ENCODE measurements around the gene DCDC2B.
"Not testable (repeated sequence)": the region's sequence is repeated elsewhere in the genome, so short reads cannot be mapped to it uniquely, and the experiment has no call there.

Gene DCDC2B

DNA sequence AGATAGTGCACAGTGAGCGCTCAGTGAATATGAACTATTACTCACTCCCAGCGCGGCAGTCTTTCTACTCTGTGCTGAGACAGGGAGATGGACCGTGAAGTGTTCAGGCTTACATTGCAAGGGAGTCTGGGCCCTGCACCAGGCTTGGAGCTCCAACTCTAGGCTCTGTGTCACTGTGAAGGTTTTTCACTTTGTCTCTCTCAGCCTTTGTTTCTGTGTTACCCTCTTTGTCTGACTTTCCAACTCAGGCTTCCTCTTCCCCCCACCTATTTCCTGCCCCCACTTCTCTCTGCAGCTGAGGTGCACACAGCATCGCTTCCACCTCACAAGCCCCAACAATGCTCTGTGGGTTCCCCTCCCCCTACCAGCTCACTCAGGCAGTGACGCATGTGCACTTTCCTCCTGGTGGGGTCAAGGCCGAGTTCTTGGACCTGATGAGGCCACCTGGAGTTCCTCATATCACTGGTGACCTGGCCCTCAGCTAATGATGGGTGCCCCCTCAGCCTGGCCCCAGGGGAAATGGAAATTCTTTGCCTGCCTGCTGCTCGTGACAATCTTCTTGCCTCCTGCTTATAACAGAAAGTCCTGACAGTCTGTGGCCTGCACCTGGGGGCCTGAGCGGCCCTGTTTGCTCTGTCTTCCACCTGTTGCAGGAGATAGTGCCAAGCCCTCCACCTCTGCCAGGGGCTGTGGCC, 41.1 kb downstream of the DCDC2B start:
- no peak for DNase-seq
- intact Hi-C loops (cut with DNase I): no loop called here

DNA sequence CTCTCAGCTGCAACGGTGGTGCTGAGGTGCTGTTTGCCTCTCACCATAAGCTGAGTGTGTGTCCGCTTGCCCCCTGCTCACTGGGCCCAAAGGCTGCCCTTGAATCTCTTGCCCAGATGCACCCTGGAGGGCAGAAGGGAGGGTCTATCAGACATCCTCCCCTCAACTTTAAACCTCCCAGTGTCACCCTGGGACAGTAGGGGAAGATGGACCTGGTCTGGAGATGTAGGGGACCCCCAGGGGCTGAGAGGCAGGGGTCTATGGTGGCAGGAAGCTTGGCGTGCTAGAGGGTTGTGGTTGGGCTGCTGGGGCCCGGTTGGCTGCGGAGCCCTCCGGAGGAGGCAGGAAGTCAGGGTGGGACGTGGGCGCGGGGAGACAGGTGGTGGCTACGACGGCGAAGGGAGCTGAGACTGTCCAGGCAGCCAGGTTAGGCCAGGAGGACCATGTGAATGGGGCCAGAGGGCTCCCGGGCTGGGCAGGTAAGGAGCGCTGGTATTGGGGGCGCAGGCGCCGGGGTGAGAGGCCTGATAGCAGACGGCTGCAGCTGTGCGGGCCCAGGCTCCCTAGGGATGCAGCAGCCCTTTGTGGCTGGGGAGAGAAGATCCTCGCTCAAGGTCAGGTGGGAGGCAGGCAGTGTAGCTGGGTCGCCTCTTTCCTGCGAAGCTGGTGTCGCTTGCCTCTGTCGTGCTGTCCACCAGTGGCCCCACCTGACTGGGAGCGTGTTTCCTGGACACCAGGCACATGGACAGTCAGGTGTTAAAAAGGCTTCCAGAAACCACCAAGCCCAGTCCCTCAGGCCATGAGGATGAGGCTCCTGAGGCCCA, 42.2 kb downstream of the DCDC2B start, which contains the start of gene LCK:
TSS of gene LCK (plus strand) at position 373 of the 824 bp plus-strand sequence. CDS start 23,065 bp downstream, outside the sequence.
- intact Hi-C loops (cut with DNase I): no loop called here
- DNase-seq: no peak

DNA sequence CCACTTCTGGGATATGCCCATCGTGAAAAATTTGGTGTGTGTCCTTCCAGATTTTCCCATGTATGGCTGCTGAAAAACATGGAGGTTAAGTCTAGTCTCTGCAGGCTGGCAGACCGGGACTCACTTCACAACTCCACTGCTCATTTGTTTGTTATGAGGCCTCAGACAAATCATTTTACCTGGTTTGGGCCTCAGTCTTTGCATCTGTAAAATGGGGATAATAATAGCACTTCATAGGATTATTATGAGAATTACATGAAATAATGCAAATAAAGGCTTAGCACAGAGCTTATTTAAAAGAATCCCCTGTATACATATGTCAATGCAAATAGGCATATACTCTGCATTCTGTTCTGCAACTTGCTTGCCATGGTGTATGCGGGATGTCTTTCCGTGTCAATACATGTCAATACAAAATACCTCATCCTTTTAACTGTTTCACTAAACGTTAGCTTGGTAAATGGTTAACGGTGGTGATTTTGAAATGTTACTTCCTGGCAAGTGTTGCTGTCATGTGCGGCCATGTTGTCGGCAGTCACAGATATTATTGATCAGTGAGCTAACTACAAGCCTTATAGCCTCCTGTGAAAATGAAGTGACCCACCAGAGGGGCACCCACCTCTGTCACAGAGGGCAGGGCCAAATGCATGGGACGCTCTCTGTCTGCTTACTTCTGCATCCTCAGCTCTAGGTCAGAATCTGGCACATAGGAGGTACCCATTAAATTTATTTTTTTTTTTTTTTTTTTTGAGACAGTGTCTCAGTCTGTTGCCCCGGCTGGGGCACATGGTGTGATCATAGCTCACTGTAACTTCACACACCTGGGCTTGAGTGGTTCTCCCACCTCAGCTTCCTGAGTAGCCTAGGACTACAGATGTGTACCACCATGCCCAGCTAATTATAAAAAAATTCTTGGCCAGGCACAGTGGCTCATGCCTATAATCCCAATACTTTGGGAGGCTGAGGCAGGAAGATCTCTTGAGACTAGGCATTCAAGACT, 46.5 kb downstream of the DCDC2B start:
- intact Hi-C loops (cut with DNase I): no loop called here
- no peak for DNase-seq

GRCh38 chr1:32256473-32257226, 47.8 kb downstream of the DCDC2B start:
- intact Hi-C loops (cut with DNase I): no loop called here
- DNase-seq: no peak

GRCh38 chr1:32257227-32257508, 48.3 kb downstream of the DCDC2B start:
- intact Hi-C loops (cut with DNase I): no loop called here
- DNase-seq: no peak

DNA sequence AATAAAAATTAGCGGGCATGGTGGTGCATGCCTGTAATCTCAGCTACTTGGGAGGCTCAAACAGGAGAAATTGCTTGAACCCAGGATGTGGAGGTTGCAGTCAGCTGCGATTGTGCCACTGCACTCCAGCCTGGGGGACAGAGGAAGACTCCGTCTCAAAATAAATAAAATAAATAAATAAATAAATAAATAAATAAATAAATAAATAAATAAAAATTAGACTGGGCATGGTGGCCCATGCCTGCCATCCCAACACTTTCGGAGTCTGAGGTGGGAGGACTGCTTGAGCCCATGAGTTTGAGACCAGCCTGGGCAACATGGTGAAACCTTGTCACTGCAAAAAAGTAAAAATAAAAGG, 54.3 kb downstream of the DCDC2B start:
- intact Hi-C loops (cut with DNase I); DNase-seq: not testable (repeated sequence)

DNA sequence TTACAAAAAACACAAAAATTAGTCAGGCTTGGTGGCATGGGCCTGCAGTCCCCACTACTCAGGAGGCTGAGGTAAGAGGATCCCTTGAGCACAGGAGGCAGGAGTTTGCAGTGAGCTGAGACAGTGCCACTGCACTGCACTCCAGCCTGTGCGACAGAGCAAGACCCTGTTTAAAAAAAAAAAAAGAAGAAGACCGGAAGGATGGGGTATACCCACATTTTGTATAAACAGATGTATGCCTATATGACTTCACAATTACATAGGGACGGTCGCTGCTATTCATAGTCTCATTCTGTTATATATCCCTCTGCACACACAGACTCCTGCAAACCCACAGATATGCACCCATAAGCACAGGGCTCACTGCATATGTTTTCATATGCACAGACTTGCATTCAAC, 54.9 kb downstream of the DCDC2B start:
- intact Hi-C loops (cut with DNase I): no loop called here
- DNase-seq: no peak
